ENCODE data around the gene CACNA2D3. TPM values are rescaled to one million over a fixed set of nuclear protein-coding genes. Genes with fewer than 3 reads are reported as not detected.

The CACNA2D3 gene
- total RNA-seq, 1 experiment from 2014 or later = not detected

DNA sequence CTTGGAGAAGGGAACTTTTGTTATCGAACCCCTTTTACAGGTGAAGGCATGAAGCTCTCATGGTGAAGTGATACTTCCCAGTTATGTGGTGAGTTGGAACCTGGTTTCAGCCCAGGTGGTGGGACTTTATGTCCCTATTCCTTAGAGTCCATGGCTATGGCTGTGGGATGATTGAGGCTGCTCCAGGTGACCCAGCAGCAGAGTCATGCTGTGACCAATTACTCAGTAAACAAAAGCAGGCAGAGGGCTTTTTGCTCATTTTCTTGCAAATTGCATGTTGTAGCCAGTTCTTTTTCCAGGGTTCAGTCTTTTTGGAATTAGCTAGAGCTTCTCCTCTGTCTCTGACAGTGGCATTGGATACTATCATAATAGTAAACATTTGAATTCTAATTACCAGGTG lies 70.7 kb downstream of the CACNA2D3 start:
- ATAC-seq (no peak), DNase-seq (no peak)
- Histone ChIP-seq H3K9me2 (replicated peaks; ENCODE audit: low read length) (no peaks in the 10 kb centered on the region), H3K9me3 (ENCODE audit: low read length) (no peaks in the 10 kb centered on the region), H3F3A (ENCODE audit: low read length, unreplicated experiment) (no peaks in the 10 kb centered on the region), H3K27ac (ENCODE audit: low read length) (no peak overlapping the region), H3K36me3 (ENCODE audit: low read depth, low read length) (no peaks in the 10 kb centered on the region), H3K27me3 (ENCODE audit: low read length) (peaks cover 11% of the 10 kb centered on the region), H3K79me2 (ENCODE audit: low read length) (no peaks in the 10 kb centered on the region), H3K4me1 (ENCODE audit: insufficient read depth, low read length) (no peaks in the 10 kb centered on the region), H3K4me2 (ENCODE audit: low read length) (no peak overlapping the region), H4K20me1 (ENCODE audit: low read length) (no peaks in the 10 kb centered on the region), H2AFZ (ENCODE audit: low read length) (no peak overlapping the region), H3K9ac (ENCODE audit: low read length) (no peak overlapping the region), H3K4me3 (ENCODE audit: low read length) (no peak overlapping the region)
- intact Hi-C loops (cut with micrococcal nuclease) = no loop called here
- CTCF ChIA-PET = no interaction called here
- TF ChIP-seq EZH2 (IDR thresholded peaks at IDR 0.05; ENCODE audit: low read length, unreplicated experiment) (no peak), EZH2phosphoT487 (IDR thresholded peaks at IDR 0.05; ENCODE audit: borderline replicate concordance, low read length) (no peak), CTCF (conservative IDR thresholded peaks at IDR 0.05; ENCODE audit: low read depth, low read length) (no peak)
- BruUV-seq (replicated peaks) = no TSS peak
- POLR2A ChIA-PET (ENCODE audit: unreplicated experiment) = no interaction called here

DNA sequence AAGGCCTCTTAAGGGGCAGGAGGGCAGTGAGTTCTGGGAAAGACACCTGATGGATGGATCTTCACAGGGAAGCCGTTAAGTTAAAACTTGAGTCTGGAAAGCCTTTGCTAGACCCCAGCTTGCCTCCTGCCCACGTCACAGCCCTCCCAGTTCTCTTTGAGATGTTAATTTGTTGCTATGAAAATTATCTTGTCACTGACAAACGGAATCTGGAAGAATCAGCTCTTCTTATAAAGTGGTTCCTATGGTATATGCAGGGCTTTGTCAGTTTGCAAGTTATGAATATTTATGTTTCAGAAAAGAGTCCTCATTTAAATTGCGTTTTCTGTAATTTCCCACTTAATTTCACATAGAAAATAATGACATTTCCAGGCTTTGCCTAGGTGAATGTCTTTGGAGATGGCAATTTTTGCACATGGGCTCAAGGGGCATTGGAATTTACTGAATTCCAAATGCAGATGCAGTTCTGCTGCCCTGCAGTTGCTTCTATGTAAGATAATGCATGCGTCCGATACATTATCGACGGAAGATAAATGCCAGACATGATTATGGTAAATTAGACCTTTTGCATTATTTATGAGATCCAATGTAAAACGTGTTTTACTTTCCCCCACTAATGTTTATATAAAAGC lies 74.1 kb downstream of the CACNA2D3 start:
- BruUV-seq (replicated peaks) = no TSS peak
- no peaks in the 10 kb centered on the region for H3K9me2 ChIP-seq (replicated peaks; ENCODE audit: low read length)
- no peaks in the 10 kb centered on the region for H3K79me2 ChIP-seq (ENCODE audit: low read length)
- H2AFZ ChIP-seq (ENCODE audit: low read length) = no peak overlapping the region
- no peaks in the 10 kb centered on the region for H3K36me3 ChIP-seq (ENCODE audit: low read depth, low read length)
- H3K27ac ChIP-seq (ENCODE audit: low read length) = no peak overlapping the region
- DNase-seq = no peak
- no peaks in the 10 kb centered on the region for H3K4me1 ChIP-seq (ENCODE audit: insufficient read depth, low read length)
- H4K20me1 ChIP-seq (ENCODE audit: low read length) = 0 out of 2 replicates have a peak, but pooled peaks cover 4% of the 10 kb centered on the region
- ChIA-PET CTCF (no interaction called here), POLR2A (ENCODE audit: unreplicated experiment) (no interaction called here)
- no peak overlapping the region for H3K9ac ChIP-seq (ENCODE audit: low read length)
- no peak for TF ChIP-seq CTCF (conservative IDR thresholded peaks at IDR 0.05; ENCODE audit: low read depth, low read length)
- TF ChIP-seq EZH2phosphoT487 (IDR thresholded peaks at IDR 0.05; ENCODE audit: borderline replicate concordance, low read length) = no peak
- no peak for TF ChIP-seq EZH2 (IDR thresholded peaks at IDR 0.05; ENCODE audit: low read length, unreplicated experiment)
- H3K4me3 ChIP-seq (ENCODE audit: low read length) = no peak overlapping the region
- H3K27me3 ChIP-seq (ENCODE audit: low read length) = peaks cover 19% of the 10 kb centered on the region
- no peak for ATAC-seq
- H3K4me2 ChIP-seq (ENCODE audit: low read length) = no peak overlapping the region
- intact Hi-C loops (cut with micrococcal nuclease) = no loop called here
- no peaks in the 10 kb centered on the region for H3K9me3 ChIP-seq (ENCODE audit: low read length)
- H3F3A ChIP-seq (ENCODE audit: low read length, unreplicated experiment) = no peaks in the 10 kb centered on the region

- Histone ChIP-seq H3K36me3 (ENCODE audit: low read depth, low read length) (no peaks in the 10 kb centered on the region), H3K4me1 (ENCODE audit: insufficient read depth, low read length) (no peaks in the 10 kb centered on the region), H3K9ac (ENCODE audit: low read length) (no peak overlapping the region), H3K27ac (ENCODE audit: low read length) (no peak overlapping the region), H3K9me3 (ENCODE audit: low read length) (no peaks in the 10 kb centered on the region), H4K20me1 (ENCODE audit: low read length) (0 out of 2 replicates have a peak, but pooled peaks cover 4% of the 10 kb centered on the region), H3K79me2 (ENCODE audit: low read length) (no peaks in the 10 kb centered on the region), H3K4me2 (ENCODE audit: low read length) (no peak overlapping the region), H3K27me3 (ENCODE audit: low read length) (peaks cover 19% of the 10 kb centered on the region), H2AFZ (ENCODE audit: low read length) (no peak overlapping the region), H3K9me2 (replicated peaks; ENCODE audit: low read length) (no peaks in the 10 kb centered on the region), H3K4me3 (ENCODE audit: low read length) (no peak overlapping the region), H3F3A (ENCODE audit: low read length, unreplicated experiment) (no peaks in the 10 kb centered on the region)
- ATAC-seq = no peak
- ChIA-PET POLR2A (ENCODE audit: unreplicated experiment) (no interaction called here), CTCF (no interaction called here)
- TF ChIP-seq EZH2phosphoT487 (IDR thresholded peaks at IDR 0.05; ENCODE audit: borderline replicate concordance, low read length) = no peak
- no peak for TF ChIP-seq EZH2 (IDR thresholded peaks at IDR 0.05; ENCODE audit: low read length, unreplicated experiment)
- TF ChIP-seq CTCF (conservative IDR thresholded peaks at IDR 0.05; ENCODE audit: low read depth, low read length) = no peak
- DNase-seq = no peak
- intact Hi-C loops (cut with micrococcal nuclease) = no loop called here
- BruUV-seq (replicated peaks) = no TSS peak
Measured at GRCh38 chr3:54197509-54197908, 75.2 kb downstream of the CACNA2D3 start.
